Ascending aorta (tissue), 2 donors: ENCODE results near the gene CEP85. TPM values are rescaled to one million over a fixed set of nuclear protein-coding genes. Genes with fewer than 3 reads are reported as not detected.
"Not testable (repeated sequence)": the region's sequence is repeated elsewhere in the genome, so short reads cannot be mapped to it uniquely, and the experiment has no call there.

Experiments
- DNase-seq, 2 donors: peaks; one replicate each; pipeline ENCODE4 v3.0.0-alpha.2; 2019; ENCODE audit warnings: low spot score in 2 of 2
- H3K27ac ChIP-seq, 2 donors: fragments of 200-600 bp; sonication (generic); one replicate each; pipeline ENCODE4 v1.5.1; 2016 to 2017; ENCODE audit warnings: mild to moderate bottlenecking in 1 of 2
- H3K27me3 ChIP-seq: fragments of 200-600 bp; sonication (generic); one replicate; pipeline ENCODE4 v1.5.1; 2017
- H3K36me3 ChIP-seq, 2 donors: fragments of 200-600 bp; sonication (generic); one replicate each; pipeline ENCODE4 v1.5.1; 2016
- H3K4me1 ChIP-seq, 2 donors: fragments of 200-600 bp; sonication (generic); one replicate each; pipeline ENCODE4 v1.5.1; 2016 to 2017; ENCODE audit warnings: mild to moderate bottlenecking in 1 of 2
- H3K4me3 ChIP-seq, 2 donors: fragments of 200-600 bp; sonication (generic); one replicate each; pipeline ENCODE4 v1.5.1; 2016 to 2017; ENCODE audit warnings: mild to moderate bottlenecking in 1 of 2
- H3K9me3 ChIP-seq, 2 donors: fragments of 200-600 bp; sonication (generic); one replicate each; pipeline ENCODE4 v1.5.1; 2016
- intact Hi-C: fragments of 100-400 bp; cut with DNase I; formaldehyde crosslinking; loops from one replicate; pipeline ENCODE4 v1.15.1; 2023
- total RNA-seq: library from RNA; depleted of rRNA; stranded (reverse); fragments of >200 nt; gene quantifications from one replicate; pipeline ENCODE4 v1.1.0, GENCODE V29; 2016
- TF ChIP-seq, protein P1 (sequence below), 3 experiments: fragments of 200-600 bp in 2 of 3; fragments of 450-650 bp in 1 of 3; sonication (generic) in 2 of 3; IDR thresholded peaks; one replicate each; pipeline ENCODE4 v1.5.1; 2016 to 2019; ENCODE audit warnings: antibody characterized with exemption in 3 of 3, mild to moderate bottlenecking in 1 of 3, moderate library complexity in 1 of 3

CEP85 gene
- total RNA-seq, 1 donor from 2014 or later = 5.0 TPM

DNA sequence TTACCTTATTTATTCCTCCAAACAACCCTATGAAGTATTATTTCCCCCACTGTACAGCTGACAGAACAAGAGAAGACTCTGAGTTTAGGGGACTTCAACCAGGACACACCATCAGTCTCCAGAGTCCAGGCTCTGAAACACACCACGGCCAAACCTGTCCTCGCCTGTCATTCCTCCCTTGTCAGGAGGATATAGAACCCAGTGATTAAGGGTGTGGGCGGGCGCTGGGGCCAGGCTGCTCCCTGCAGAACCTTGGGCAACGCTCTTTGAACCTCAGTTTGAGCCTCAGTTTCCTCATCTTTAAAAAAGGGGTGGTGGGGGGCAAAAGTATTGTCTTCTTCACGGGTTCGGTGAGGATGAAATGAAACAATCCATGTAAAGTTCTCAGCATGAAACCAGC is 9.4 kb upstream of the CEP85 start:
- no peaks in the 10 kb centered on the region for H3K36me3 ChIP-seq
- TF ChIP-seq, protein P1, sequence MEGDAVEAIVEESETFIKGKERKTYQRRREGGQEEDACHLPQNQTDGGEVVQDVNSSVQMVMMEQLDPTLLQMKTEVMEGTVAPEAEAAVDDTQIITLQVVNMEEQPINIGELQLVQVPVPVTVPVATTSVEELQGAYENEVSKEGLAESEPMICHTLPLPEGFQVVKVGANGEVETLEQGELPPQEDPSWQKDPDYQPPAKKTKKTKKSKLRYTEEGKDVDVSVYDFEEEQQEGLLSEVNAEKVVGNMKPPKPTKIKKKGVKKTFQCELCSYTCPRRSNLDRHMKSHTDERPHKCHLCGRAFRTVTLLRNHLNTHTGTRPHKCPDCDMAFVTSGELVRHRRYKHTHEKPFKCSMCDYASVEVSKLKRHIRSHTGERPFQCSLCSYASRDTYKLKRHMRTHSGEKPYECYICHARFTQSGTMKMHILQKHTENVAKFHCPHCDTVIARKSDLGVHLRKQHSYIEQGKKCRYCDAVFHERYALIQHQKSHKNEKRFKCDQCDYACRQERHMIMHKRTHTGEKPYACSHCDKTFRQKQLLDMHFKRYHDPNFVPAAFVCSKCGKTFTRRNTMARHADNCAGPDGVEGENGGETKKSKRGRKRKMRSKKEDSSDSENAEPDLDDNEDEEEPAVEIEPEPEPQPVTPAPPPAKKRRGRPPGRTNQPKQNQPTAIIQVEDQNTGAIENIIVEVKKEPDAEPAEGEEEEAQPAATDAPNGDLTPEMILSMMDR (IDR thresholded peaks at IDR 0.05) = no peak
- H3K27me3 ChIP-seq = no peaks in the 10 kb centered on the region
- peaks cover 0 to 8% of the 10 kb centered on the region in 2 donors for H3K4me1 ChIP-seq
- no peak overlapping the region for H3K27ac ChIP-seq
- peak overlapping the region in 1 of 2 donors; percentile 61 for H3K4me3 ChIP-seq
- intact Hi-C loops = no loop called here
- no peak for DNase-seq
- H3K9me3 ChIP-seq = no peaks in the 10 kb centered on the region

DNA sequence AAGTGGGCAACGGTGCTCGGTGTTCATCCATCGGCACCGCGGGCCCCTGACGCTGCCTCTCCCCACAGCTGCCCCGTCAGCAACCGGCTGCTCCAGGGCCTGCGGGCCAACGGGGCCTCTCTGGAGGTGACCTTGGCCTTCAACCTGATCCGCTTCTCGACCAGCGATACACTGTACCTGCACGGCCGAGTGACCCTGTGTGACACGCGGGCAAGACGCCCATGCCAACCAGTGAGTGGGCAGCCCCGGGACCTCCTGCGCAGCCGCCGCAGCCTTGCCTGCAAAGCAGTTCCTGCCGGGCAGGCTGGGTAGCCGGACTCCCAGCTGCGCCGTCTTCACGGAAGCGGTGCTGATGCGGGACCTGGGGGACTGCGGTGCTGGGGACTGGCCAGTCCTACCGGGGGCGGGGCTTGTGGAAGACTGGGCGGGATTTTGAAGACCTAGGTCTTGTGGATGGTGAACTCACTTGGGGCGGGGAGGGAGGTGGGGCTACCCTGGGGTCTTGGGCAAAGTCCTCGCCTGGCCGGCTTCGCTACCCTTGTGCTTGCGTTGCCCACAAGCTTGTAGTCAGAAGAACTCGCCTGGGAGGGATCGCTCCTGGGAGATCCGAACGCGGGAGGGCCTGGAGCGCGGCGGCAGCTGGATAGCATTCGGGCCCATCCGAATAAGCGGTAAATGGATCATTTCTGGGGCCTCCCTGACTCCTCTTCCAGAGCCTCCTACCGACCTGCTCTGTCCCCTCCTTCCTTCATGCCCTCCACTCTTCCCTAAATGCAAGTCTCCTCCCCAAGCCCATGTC is 8.8 kb upstream of the CEP85 start:
- no peaks in the 10 kb centered on the region for H3K27me3 ChIP-seq
- intact Hi-C loops = no loop called here
- H3K27ac ChIP-seq = no peak overlapping the region
- peaks cover 0 to 8% of the 10 kb centered on the region in 2 donors for H3K4me1 ChIP-seq
- H3K4me3 ChIP-seq = peak overlapping the region; percentile 56 to 61
- TF ChIP-seq, protein P1 (IDR thresholded peaks at IDR 0.05) = no peak
- no peaks in the 10 kb centered on the region for H3K9me3 ChIP-seq
- peak in 1 of 2 donors; percentile 71 for DNase-seq
- no peaks in the 10 kb centered on the region for H3K36me3 ChIP-seq

DNA sequence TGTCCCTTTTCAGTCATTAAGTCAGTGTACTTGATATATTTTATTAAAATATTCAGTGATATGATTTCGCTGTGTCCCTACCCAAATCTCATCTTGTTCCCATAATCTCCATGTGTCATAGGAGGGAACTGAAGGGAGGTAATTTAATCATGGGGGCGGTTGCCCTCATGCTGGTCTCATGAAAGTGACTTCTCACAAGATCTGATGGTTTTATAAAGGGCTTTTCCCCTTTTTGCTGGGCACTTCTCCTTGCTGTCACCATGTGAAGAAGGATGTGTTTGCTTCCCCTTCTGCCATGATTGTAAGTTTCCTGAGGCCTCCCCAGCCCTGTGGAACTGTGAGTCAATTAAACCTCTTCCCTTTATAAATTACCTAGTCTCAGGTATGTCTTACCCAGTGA is 3.3 kb upstream of the CEP85 start:
- DNase-seq = not testable (repeated sequence)
- intact Hi-C loops = loop anchor here (5.0 to 10.0 kb wide), 3 partner anchors 92 to 326 kb away; partner anchors contain the start of genes HMGN2 and STMN1

DNA sequence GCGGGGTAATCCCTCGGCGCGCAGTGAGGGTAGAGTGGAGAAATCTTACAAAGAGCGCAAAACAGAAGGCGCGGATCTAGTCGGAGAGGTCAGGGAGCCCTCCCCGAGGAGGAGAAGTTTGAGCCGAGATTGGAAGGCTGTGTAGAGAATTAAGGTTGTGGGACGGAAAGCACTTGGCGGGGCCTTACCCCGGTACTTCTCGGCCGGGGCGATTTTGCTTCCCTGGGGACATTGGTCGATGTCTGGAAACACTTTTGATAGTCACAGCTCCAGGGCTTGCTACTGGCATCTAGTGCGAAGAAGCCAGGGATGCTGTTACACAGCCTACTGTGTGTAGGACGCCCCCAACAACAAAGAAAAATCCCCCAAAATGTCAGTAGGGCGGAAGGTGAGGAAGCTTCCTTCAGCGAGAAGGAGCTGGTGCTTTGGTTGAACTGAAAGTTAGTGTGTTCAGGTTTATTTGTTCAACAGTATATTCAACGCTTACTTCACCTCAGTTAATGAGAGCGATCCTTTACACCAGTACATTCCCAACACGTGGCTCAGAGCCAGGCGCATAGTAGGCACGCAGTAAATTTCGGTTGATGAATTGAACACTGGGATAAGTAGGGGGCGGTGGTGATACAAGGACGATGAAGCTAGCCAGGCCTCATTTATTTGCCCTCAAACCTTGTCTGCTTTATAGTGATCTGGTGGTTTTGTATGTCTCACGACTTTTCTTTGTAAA is 807 bp downstream of the CEP85 start:
- TF ChIP-seq, protein P1 (IDR thresholded peaks at IDR 0.05) = no peak
- no peaks in the 10 kb centered on the region for H3K27me3 ChIP-seq
- no peaks in the 10 kb centered on the region for H3K9me3 ChIP-seq
- no peaks in the 10 kb centered on the region for H3K4me1 ChIP-seq
- peak in 1 of 2 donors; percentile 64 for DNase-seq
- H3K36me3 ChIP-seq = no peaks in the 10 kb centered on the region
- peak overlapping the region; percentile 76 to 84 for H3K27ac ChIP-seq
- intact Hi-C loops = loop anchor here (1.0 to 10.0 kb wide), 6 partner anchors 50 to 330 kb away; partner anchors contain the start of genes HMGN2, PDIK1L, STMN1 and ZNF593
- H3K4me3 ChIP-seq = peak overlapping the region; percentile 73 to 87

More for the DNA sequence above, 3.3 kb upstream of the CEP85 start:
- not testable (repeated sequence) for H3K4me3 ChIP-seq, H3K27ac ChIP-seq, H3K27me3 ChIP-seq, H3K4me1 ChIP-seq, H3K9me3 ChIP-seq, H3K36me3 ChIP-seq

DNA sequence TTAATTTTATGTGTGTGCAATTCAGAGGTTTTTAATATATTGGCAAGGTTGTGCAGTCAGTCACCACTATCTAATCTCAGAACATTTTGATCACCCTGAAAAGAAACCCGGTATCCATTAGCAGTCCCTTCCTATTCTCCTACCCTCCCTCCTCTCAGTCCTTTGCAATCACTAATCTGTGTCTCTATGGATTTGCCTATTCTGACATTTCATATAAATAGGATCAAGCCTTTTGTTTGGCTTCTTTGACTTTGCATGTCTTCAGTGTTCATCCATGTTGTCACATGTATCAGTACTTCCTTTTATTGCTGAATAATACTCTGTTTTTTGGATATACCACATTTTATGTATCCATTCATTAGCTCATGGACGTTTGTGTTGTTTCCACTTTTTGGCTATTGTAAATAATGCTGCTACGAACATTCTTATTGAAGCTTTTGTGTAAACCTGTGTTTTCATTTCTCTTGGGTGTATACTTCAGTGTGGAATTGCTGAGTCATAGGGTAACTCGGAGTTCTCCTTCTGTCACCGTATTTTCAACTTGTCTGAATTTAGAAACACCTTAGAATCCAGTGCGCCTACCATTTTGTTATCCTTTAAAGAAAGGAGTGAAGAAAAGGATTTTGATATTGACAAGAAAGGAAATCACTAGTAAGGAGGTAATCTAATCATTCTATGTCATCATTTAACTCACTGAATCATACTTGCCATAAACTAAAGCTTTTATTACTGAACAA is 3.4 kb downstream of the CEP85 start:
- H3K4me3 ChIP-seq = no peak overlapping the region
- no peaks in the 10 kb centered on the region for H3K36me3 ChIP-seq
- TF ChIP-seq, protein P1 (IDR thresholded peaks at IDR 0.05) = no peak
- intact Hi-C loops = loop anchor here (10.0 kb wide), 1 partner anchor 333 kb away; the partner anchor contains the start of gene STMN1
- H3K27me3 ChIP-seq = no peaks in the 10 kb centered on the region
- no peaks in the 10 kb centered on the region for H3K4me1 ChIP-seq
- no peak overlapping the region for H3K27ac ChIP-seq
- no peaks in the 10 kb centered on the region for H3K9me3 ChIP-seq
- DNase-seq = no peak
